ENCODE results near the gene OR9Q1. TPM values are rescaled to one million over a fixed set of nuclear protein-coding genes. Genes with fewer than 3 reads are reported as not detected.

The OR9Q1 gene
- total and polyA plus RNA-seq, 2 of the 4 experiments (the other 2 are of a cell fraction): not detected

GRCh38 chr11:57974132-57974531, 49.5 kb upstream of the OR9Q1 start:
- H4K8ac ChIP-seq (ENCODE audit: low read depth in 2 of 2, low read length in 2 of 2): no peak overlapping the region
- no peak overlapping the region for H3K56ac ChIP-seq (ENCODE audit: extremely low read depth, insufficient read depth, low read length)
- H3K9me3 ChIP-seq (ENCODE audit: control insufficient read depth, insufficient read depth, low read length): no peaks in the 10 kb centered on the region
- no peaks in the 10 kb centered on the region for H3K36me3 ChIP-seq (ENCODE audit: control insufficient read depth, insufficient read depth, low read length)
- H4K20me1 ChIP-seq (ENCODE audit: insufficient read depth, low read length): no peaks in the 10 kb centered on the region
- no peak overlapping the region for H4K5ac ChIP-seq (ENCODE audit: low read depth, low read length)
- WGBS, 2 experiments (ENCODE audit: extremely low coverage in 2 of 2, insufficient read length in 1 of 2): no CpG with 5 or more reads among the region's 1 CpG
- no peak overlapping the region for H2AFZ ChIP-seq (replicated peaks; ENCODE audit: low read length, poor library complexity)
- in situ Hi-C loops (cut with MboI; ENCODE audit: low sequenced_read_pairs) (no loop called here), intact Hi-C loops (cut with micrococcal nuclease) (no loop called here), dilution Hi-C loops (cut with HindIII; ENCODE audit: low sequenced_read_pairs, unreplicated experiment) (no loop called here)
- TF ChIP-seq RAD21 (IDR thresholded peaks at IDR 0.05; ENCODE audit: low read length): no peak
- TF ChIP-seq RCOR1 (IDR thresholded peaks at IDR 0.05; ENCODE audit: insufficient replicate concordance, low read length): no peak
- TF ChIP-seq, protein P1, sequence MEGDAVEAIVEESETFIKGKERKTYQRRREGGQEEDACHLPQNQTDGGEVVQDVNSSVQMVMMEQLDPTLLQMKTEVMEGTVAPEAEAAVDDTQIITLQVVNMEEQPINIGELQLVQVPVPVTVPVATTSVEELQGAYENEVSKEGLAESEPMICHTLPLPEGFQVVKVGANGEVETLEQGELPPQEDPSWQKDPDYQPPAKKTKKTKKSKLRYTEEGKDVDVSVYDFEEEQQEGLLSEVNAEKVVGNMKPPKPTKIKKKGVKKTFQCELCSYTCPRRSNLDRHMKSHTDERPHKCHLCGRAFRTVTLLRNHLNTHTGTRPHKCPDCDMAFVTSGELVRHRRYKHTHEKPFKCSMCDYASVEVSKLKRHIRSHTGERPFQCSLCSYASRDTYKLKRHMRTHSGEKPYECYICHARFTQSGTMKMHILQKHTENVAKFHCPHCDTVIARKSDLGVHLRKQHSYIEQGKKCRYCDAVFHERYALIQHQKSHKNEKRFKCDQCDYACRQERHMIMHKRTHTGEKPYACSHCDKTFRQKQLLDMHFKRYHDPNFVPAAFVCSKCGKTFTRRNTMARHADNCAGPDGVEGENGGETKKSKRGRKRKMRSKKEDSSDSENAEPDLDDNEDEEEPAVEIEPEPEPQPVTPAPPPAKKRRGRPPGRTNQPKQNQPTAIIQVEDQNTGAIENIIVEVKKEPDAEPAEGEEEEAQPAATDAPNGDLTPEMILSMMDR (conservative IDR thresholded peaks at IDR 0.05; ENCODE audit: low read depth, low read length): no peak
- no peak for TF ChIP-seq NFE2L2 (IDR thresholded peaks at IDR 0.05; ENCODE audit: low read depth, low read length)
- no peak for TF ChIP-seq MAFK (IDR thresholded peaks at IDR 0.05; ENCODE audit: low read depth, low read length)
- no peak for TF ChIP-seq CEBPB (IDR thresholded peaks at IDR 0.05; ENCODE audit: low read depth, low read length)
- no peak for TF ChIP-seq BHLHE40 (IDR thresholded peaks at IDR 0.05; ENCODE audit: low read depth, low read length)
- no peak for TF ChIP-seq MXI1 (IDR thresholded peaks at IDR 0.05; ENCODE audit: borderline replicate concordance, low read depth, low read length)
- TF ChIP-seq ELK1 (IDR thresholded peaks at IDR 0.05; ENCODE audit: borderline replicate concordance, low read depth, low read length): no peak
- no peaks in the 10 kb centered on the region for H3K79me1 ChIP-seq (ENCODE audit: low read depth in 1 of 2, low read length in 2 of 2)
- no peak for DNase-seq
- H2BK120ac ChIP-seq (ENCODE audit: low read depth, low read length): no peak overlapping the region
- BruUV-seq (replicated peaks): no TSS peak
- no peak for ATAC-seq (ENCODE audit: low read depth)
- no peak overlapping the region for H4K91ac ChIP-seq (ENCODE audit: insufficient read depth, low read depth, low read length)
- H2BK15ac ChIP-seq (ENCODE audit: low read depth, low read length): no peak overlapping the region
- H2AK5ac ChIP-seq (ENCODE audit: low read depth, low read length): no peak overlapping the region
- H3K4ac ChIP-seq (ENCODE audit: low read depth, low read length): no peak overlapping the region
- H2BK5ac ChIP-seq (ENCODE audit: low read depth, low read length, poor library complexity, severe bottlenecking): no peak overlapping the region
- H3K23ac ChIP-seq (ENCODE audit: low read depth, low read length): no peak overlapping the region
- H3K27ac ChIP-seq (ENCODE audit: insufficient read depth, low read length): no peak overlapping the region
- no peaks in the 10 kb centered on the region for H3K4me1 ChIP-seq (ENCODE audit: control insufficient read depth, insufficient read depth, low read length)
- H3K4me3 ChIP-seq (ENCODE audit: insufficient read depth, low read depth, low read length): no peak overlapping the region
- peaks cover 3% of the 10 kb centered on the region; the same call in 1 of the 2 replicates for H3K27me3 ChIP-seq (ENCODE audit: control insufficient read depth, insufficient read depth, low read length)
- POLR2A ChIA-PET (ENCODE audit: unreplicated experiment): no interaction called here
- H2AK9ac ChIP-seq (replicated peaks; ENCODE audit: low read depth, low read length, poor library complexity): no peak overlapping the region
- no peak overlapping the region for H3K14ac ChIP-seq (replicated peaks; ENCODE audit: low read depth, low read length)
- CTCF ChIA-PET: no interaction called here
- H3K9ac ChIP-seq (ENCODE audit: low read depth, low read length): no peak overlapping the region
- no peak overlapping the region for H3K4me2 ChIP-seq (ENCODE audit: low read depth, low read length)
- H3K9me1 ChIP-seq (ENCODE audit: insufficient read depth, low read length): no peaks in the 10 kb centered on the region
- no peak overlapping the region for H3K18ac ChIP-seq (ENCODE audit: low read depth, low read length)
- no peak overlapping the region for H2BK20ac ChIP-seq (ENCODE audit: low read depth, low read length)
